HG03135 (cell line): Measurements from ENCODE around the gene DKK3.

Source experiments
- ATAC-seq: cut with Tn5 transposase; IDR thresholded peaks from one replicate; pipeline ENCODE4 v1.9.1; 2021; ENCODE audit warnings: mild to moderate bottlenecking, moderate library complexity; ENCODE audit not compliant: unreplicated experiment

DKK3 gene

GRCh38 chr11:12031856-12032544, 23.6 kb upstream of the DKK3 start:
- ATAC-seq: no peak

- no peak for ATAC-seq
Observed at GRCh38 chr11:12029738-12030363, 21.4 kb upstream of the DKK3 start.

GRCh38 chr11:12029119-12029518, 20.7 kb upstream of the DKK3 start:
- no peak for ATAC-seq

GRCh38 chr11:12028303-12028702, 19.9 kb upstream of the DKK3 start:
- ATAC-seq: no peak

- ATAC-seq: no peak
Observed at GRCh38 chr11:12026331-12027211, 18.1 kb upstream of the DKK3 start.

GRCh38 chr11:12024254-12024926, 16.0 kb upstream of the DKK3 start:
- ATAC-seq: no peak

- ATAC-seq: no peak
Observed at GRCh38 chr11:12023015-12023414, 14.6 kb upstream of the DKK3 start.

- no peak for ATAC-seq
Observed at GRCh38 chr11:12020546-12020945, 12.1 kb upstream of the DKK3 start.

GRCh38 chr11:12019866-12020416, 11.5 kb upstream of the DKK3 start:
- no peak for ATAC-seq

- no peak for ATAC-seq
Observed at GRCh38 chr11:12019337-12019736, 10.9 kb upstream of the DKK3 start.

- ATAC-seq: no peak
Observed at GRCh38 chr11:12017865-12018453, 9.5 kb upstream of the DKK3 start.

GRCh38 chr11:12017243-12017678, 8.8 kb upstream of the DKK3 start:
- no peak for ATAC-seq

GRCh38 chr11:12016246-12016645, 7.8 kb upstream of the DKK3 start:
- ATAC-seq: no peak

GRCh38 chr11:12015486-12015885, 7.1 kb upstream of the DKK3 start:
- no peak for ATAC-seq

GRCh38 chr11:12013781-12014180, 5.4 kb upstream of the DKK3 start:
- no peak for ATAC-seq

- no peak for ATAC-seq
Observed at GRCh38 chr11:12009617-12010321, 1.3 kb upstream of the DKK3 start.

GRCh38 chr11:12008790-12009616, 577 bp upstream of the DKK3 start:
- ATAC-seq: no peak

- ATAC-seq: no peak
Observed at GRCh38 chr11:12007230-12007593, 1.2 kb downstream of the DKK3 start.
